ENCODE measurements around the gene FAXDC2.
A peak's percentile ranks its signal among the peaks of the same experiment; 100 is the strongest.

FAXDC2 gene

GRCh38 chr5:154783774-154784460 is 66.5 kb downstream of the FAXDC2 start:
- TF ChIP-seq CTCF (IDR thresholded peaks at IDR 0.05; ENCODE audit: low read depth, low read length): no peak
- no peak overlapping the region for H3K27ac ChIP-seq
- H3K4me3 ChIP-seq (ENCODE audit: low read depth, low read length): no peak overlapping the region
- peaks cover 3% of the 10 kb centered on the region for H3K36me3 ChIP-seq
- H3K27me3 ChIP-seq (ENCODE audit: insufficient read depth, low read depth, severe bottlenecking): no peaks in the 10 kb centered on the region
- H3K9me3 ChIP-seq (ENCODE audit: severe bottlenecking): no peaks in the 10 kb centered on the region
- DNase-seq: no peak

GRCh38 chr5:154782812-154783592 is 67.4 kb downstream of the FAXDC2 start:
- TF ChIP-seq CTCF (IDR thresholded peaks at IDR 0.05; ENCODE audit: low read depth, low read length): no peak
- Histone ChIP-seq H3K27ac (no peak overlapping the region), H3K4me3 (ENCODE audit: low read depth, low read length) (no peak overlapping the region), H3K9me3 (ENCODE audit: severe bottlenecking) (no peaks in the 10 kb centered on the region), H3K27me3 (ENCODE audit: insufficient read depth, low read depth, severe bottlenecking) (no peaks in the 10 kb centered on the region), H3K36me3 (peaks cover 3% of the 10 kb centered on the region)
- DNase-seq: no peak

GRCh38 chr5:154782326-154782725 is 68.1 kb downstream of the FAXDC2 start:
- peaks cover 3% of the 10 kb centered on the region for H3K36me3 ChIP-seq
- H3K27ac ChIP-seq: no peak overlapping the region
- no peaks in the 10 kb centered on the region for H3K27me3 ChIP-seq (ENCODE audit: insufficient read depth, low read depth, severe bottlenecking)
- no peak for TF ChIP-seq CTCF (IDR thresholded peaks at IDR 0.05; ENCODE audit: low read depth, low read length)
- no peak overlapping the region for H3K4me3 ChIP-seq (ENCODE audit: low read depth, low read length)
- H3K9me3 ChIP-seq (ENCODE audit: severe bottlenecking): no peaks in the 10 kb centered on the region
- DNase-seq: no peak

DNA sequence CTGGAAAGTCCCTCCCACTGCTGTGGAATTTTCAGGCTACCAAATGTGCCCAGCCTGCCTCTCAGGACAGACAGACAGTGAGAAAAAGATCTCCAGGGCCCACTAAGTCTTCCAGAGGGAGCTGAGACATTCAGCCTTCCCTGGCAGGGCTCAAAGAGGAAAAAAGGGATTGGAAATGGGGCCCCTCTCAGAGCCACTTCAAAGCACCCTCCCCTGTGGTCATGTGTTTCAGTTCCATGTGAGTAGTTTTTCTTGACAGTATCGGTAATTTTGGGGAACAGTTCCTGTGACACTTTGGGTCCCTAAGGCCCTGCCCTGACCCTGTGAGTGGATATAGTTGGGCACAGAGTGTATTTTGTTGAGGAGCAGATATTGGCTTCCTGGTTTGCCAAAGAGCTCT is 70.3 kb downstream of the FAXDC2 start:
- Histone ChIP-seq H3K27ac (no peak overlapping the region), H3K4me3 (ENCODE audit: low read depth, low read length) (no peak overlapping the region), H3K27me3 (ENCODE audit: insufficient read depth, low read depth, severe bottlenecking) (no peaks in the 10 kb centered on the region), H3K36me3 (peaks cover 8% of the 10 kb centered on the region), H3K9me3 (ENCODE audit: severe bottlenecking) (no peaks in the 10 kb centered on the region)
- no peak for TF ChIP-seq CTCF (IDR thresholded peaks at IDR 0.05; ENCODE audit: low read depth, low read length)
- no peak for DNase-seq

DNA sequence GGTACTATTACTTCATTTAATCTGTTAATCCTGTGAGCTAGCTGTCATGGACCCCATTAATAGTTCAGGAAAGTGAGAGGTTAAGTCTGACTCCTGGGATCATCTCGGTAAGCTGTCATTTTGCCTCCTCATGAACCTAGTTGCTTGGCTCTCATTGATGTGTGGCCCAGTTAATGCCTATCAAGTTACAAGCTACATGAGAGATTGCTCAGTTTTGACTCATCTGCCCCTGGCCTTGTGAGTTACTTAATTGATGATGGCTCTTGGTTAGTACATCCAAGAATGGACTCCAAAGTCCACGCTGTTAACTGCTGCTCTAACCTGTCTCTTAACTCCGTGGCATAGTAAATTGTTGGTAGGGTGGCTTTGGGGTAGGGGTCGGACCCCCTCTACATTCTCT is 71.3 kb downstream of the FAXDC2 start:
- no peak overlapping the region for H3K27ac ChIP-seq

More for the DNA sequence above, 71.3 kb downstream of the FAXDC2 start:
- TF ChIP-seq CTCF (IDR thresholded peaks at IDR 0.05; ENCODE audit: low read depth, low read length): no peak
- Histone ChIP-seq H3K9me3 (ENCODE audit: severe bottlenecking) (no peaks in the 10 kb centered on the region), H3K36me3 (peaks cover 5% of the 10 kb centered on the region; the same call in 1 of the 2 replicates), H3K27me3 (ENCODE audit: insufficient read depth, low read depth, severe bottlenecking) (no peaks in the 10 kb centered on the region), H3K4me3 (ENCODE audit: low read depth, low read length) (no peak overlapping the region)
- DNase-seq: peak; percentile 17

Measured in WERI-Rb-1 (cell line).